DOHH2 (cell line): Measurements from ENCODE around the gene CCM2.

Experiments used
- H3F3A ChIP-seq: fragments of 200-600 bp; sonication (generic), shearing (Covaris generic); 2 replicates; pipeline ENCODE4 v1.6.0; 2016; ENCODE audit warnings: antibody characterized with exemption, mild to moderate bottlenecking; ENCODE audit not compliant: control insufficient read depth, insufficient read depth
- H3K27ac ChIP-seq: fragments of 200-600 bp; sonication (generic); 2 replicates; pipeline ENCODE4 v1.5.1; 2014; ENCODE audit warnings: low read depth, mild to moderate bottlenecking, low read length, moderate library complexity
- H3K27me3 ChIP-seq: fragments of 200-600 bp; sonication (generic); 2 replicates; pipeline ENCODE4 v1.6.1; 2014; ENCODE audit warnings: mild to moderate bottlenecking, low read length, mixed read lengths; ENCODE audit not compliant: control insufficient read depth
- H3K36me3 ChIP-seq: fragments of 200-600 bp; sonication (generic); 2 replicates; pipeline ENCODE4 v1.6.1; 2014; ENCODE audit warnings: mild to moderate bottlenecking, low read length, moderate library complexity, mixed read lengths; ENCODE audit not compliant: control insufficient read depth
- H3K4me1 ChIP-seq: fragments of 200-600 bp; sonication (generic); 2 replicates; pipeline ENCODE4 v1.6.1; 2014; ENCODE audit warnings: mild to moderate bottlenecking, low read length, mixed read lengths; ENCODE audit not compliant: control insufficient read depth
- H3K4me2 ChIP-seq: fragments of 200-600 bp; sonication (generic); 2 replicates; pipeline ENCODE4 v1.6.0; 2014; ENCODE audit warnings: mild to moderate bottlenecking, low read length, moderate library complexity
- H3K4me3 ChIP-seq: fragments of 200-600 bp; sonication (generic); 2 replicates; pipeline ENCODE4 v1.5.1; 2014; ENCODE audit warnings: mild to moderate bottlenecking, low read length, mixed read lengths
- H3K79me2 ChIP-seq: fragments of 200-600 bp; sonication (generic); 2 replicates; pipeline ENCODE4 v1.6.1; 2014; ENCODE audit warnings: mild to moderate bottlenecking, low read length, mixed read lengths; ENCODE audit not compliant: control insufficient read depth
- H3K9me2 ChIP-seq: fragments of 200-600 bp; sonication (generic); replicated peaks from 2 replicates; pipeline ENCODE4 v1.6.1; 2014; ENCODE audit warnings: mild to moderate bottlenecking, low read length, mixed read lengths; ENCODE audit not compliant: control insufficient read depth
- H3K9me3 ChIP-seq: fragments of 200-600 bp; sonication (generic); 2 replicates; pipeline ENCODE4 v1.6.1; 2014; ENCODE audit warnings: antibody characterized with exemption, low read length, mixed read lengths; ENCODE audit not compliant: control insufficient read depth, insufficient read depth
- H4K20me1 ChIP-seq: fragments of 200-600 bp; sonication (generic); 2 replicates; pipeline ENCODE4 v1.6.0; 2014; ENCODE audit warnings: low read depth, mild to moderate bottlenecking, antibody characterized with exemption, low read length, moderate library complexity; ENCODE audit not compliant: control insufficient read depth, insufficient read depth
- CTCF ChIP-seq: fragments of 200-600 bp; sonication (generic); IDR thresholded peaks from one replicate; pipeline ENCODE4 v1.5.1; 2014; ENCODE audit warnings: antibody characterized with exemption, mild to moderate bottlenecking, low read depth, low read length; ENCODE audit not compliant: poor library complexity, severe bottlenecking
- EZH2phosphoT487 ChIP-seq: fragments of 200-600 bp; sonication (generic); IDR thresholded peaks from 2 replicates; pipeline ENCODE4 v1.6.1; 2017; ENCODE audit warnings: borderline replicate concordance, mild to moderate bottlenecking, antibody characterized with exemption, low read length, moderate library complexity, mixed read lengths

CCM2 gene

GRCh38 chr7:45073786-45074527 is 74.0 kb downstream of the CCM2 start:
- Histone ChIP-seq H3K9me3 (no peaks in the 10 kb centered on the region), H3K79me2 (no peaks in the 10 kb centered on the region), H3K4me1 (no peaks in the 10 kb centered on the region), H3F3A (0 out of 2 replicates have a peak, but pooled peaks cover 6% of the 10 kb centered on the region), H4K20me1 (peaks cover 8% of the 10 kb centered on the region; the same call in 1 of the 2 replicates), H3K4me3 (no peak overlapping the region), H3K27ac (no peak overlapping the region), H3K27me3 (no peaks in the 10 kb centered on the region), H3K36me3 (peaks cover 84% of the 10 kb centered on the region), H3K9me2 (no peaks in the 10 kb centered on the region), H3K4me2 (no peak overlapping the region)
- no peak for TF ChIP-seq CTCF
- no peak for TF ChIP-seq EZH2phosphoT487

GRCh38 chr7:45074528-45075354 is 74.7 kb downstream of the CCM2 start:
- Histone ChIP-seq H3F3A (0 out of 2 replicates have a peak, but pooled peaks cover 6% of the 10 kb centered on the region), H3K36me3 (peaks cover 76% of the 10 kb centered on the region), H3K4me2 (no peak overlapping the region), H3K27me3 (no peaks in the 10 kb centered on the region), H3K4me3 (no peak overlapping the region), H4K20me1 (peaks cover 8% of the 10 kb centered on the region; the same call in 1 of the 2 replicates), H3K79me2 (no peaks in the 10 kb centered on the region), H3K27ac (no peak overlapping the region), H3K4me1 (no peaks in the 10 kb centered on the region), H3K9me3 (no peaks in the 10 kb centered on the region), H3K9me2 (no peaks in the 10 kb centered on the region)
- no peak for TF ChIP-seq EZH2phosphoT487
- TF ChIP-seq CTCF = no peak

- peaks cover 71% of the 10 kb centered on the region for H3K36me3 ChIP-seq
Observed at GRCh38 chr7:45075355-45075644, 75.3 kb downstream of the CCM2 start.

More at GRCh38 chr7:45075355-45075644, 75.3 kb downstream of the CCM2 start:
- Histone ChIP-seq H3K9me2 (no peaks in the 10 kb centered on the region), H3K4me2 (no peak overlapping the region), H3K9me3 (no peaks in the 10 kb centered on the region), H3F3A (0 out of 2 replicates have a peak, but pooled peaks cover 4% of the 10 kb centered on the region), H3K4me1 (no peaks in the 10 kb centered on the region), H3K4me3 (no peak overlapping the region), H3K79me2 (no peaks in the 10 kb centered on the region), H4K20me1 (peaks cover 8% of the 10 kb centered on the region; the same call in 1 of the 2 replicates), H3K27ac (no peak overlapping the region), H3K27me3 (no peaks in the 10 kb centered on the region)
- TF ChIP-seq EZH2phosphoT487 (no peak), CTCF (no peak)
